Fibroblast of skin of left biceps (primary cell): ENCODE results near the gene ING2.
"Not testable (repeated sequence)": the region's sequence is repeated elsewhere in the genome, so short reads cannot be mapped to it uniquely, and the experiment has no call there.

ENCODE experiments used
- DNase-seq, 2 experiments: peaks; one replicate each; pipeline ENCODE4 v3.0.0-alpha.2; 2013; ENCODE audit warnings: low read depth in 2 of 2

ING2 gene, protein sequence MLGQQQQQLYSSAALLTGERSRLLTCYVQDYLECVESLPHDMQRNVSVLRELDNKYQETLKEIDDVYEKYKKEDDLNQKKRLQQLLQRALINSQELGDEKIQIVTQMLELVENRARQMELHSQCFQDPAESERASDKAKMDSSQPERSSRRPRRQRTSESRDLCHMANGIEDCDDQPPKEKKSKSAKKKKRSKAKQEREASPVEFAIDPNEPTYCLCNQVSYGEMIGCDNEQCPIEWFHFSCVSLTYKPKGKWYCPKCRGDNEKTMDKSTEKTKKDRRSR

DNA sequence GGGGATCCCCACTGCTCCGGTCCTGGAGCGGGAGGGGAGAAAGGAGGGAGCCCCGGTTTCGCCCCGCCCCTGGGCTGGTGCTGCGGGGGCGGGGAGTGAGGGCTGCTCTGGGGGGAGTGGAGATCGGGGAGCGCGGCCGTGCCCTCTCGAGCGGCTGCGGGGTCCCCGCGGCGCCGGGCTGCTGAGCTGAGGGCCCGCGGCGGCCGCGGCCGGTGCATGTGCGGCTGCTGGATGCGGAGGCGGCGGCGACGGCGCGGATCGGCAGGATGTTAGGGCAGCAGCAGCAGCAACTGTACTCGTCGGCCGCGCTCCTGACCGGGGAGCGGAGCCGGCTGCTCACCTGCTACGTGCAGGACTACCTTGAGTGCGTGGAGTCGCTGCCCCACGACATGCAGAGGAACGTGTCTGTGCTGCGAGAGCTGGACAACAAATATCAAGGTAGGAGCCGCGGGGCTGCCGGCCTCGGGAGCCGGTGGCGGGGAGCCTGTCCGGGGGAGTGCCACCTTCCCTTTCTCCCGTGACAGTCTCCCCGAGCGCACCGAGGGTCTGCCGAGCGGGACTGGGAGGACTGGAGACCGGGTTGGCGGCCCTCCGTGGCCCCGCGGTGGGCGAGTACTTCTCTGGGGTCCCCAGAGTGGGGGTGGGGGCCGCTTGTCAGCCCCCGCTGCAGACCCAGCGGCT, at the start of gene ING2:
TSS of gene ING2 (plus strand) at position 129 of the 681 bp plus-strand sequence. CDS start at position 267, 138 bp downstream.
- DNase-seq: peak in 1 of 2 experiments; percentile 40

- no peak for DNase-seq
These were observed 49.2 kb upstream of the ING2 start for GRCh38 chr4:183455431-183456195.

DNA sequence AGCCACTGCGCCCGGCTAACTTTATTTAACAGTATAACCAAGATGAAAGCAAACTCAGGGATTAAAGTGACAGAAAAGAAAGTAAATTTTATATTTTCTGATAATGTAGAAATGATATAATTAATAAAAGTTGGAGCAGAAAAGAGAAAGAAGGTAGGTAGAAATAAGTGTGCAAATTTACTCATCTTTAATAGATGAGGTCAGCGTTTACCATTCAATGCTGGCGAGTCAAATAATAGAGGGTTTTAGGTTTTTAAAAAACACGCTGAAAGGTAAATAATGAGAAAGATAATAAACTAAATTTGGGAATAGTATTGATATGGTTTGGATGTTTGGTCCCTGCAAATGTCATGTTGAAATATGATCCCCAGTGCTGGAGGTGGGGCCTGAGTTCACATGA, 46.9 kb upstream of the ING2 start:
- DNase-seq: no peak

GRCh38 chr4:183463903-183464619, 40.8 kb upstream of the ING2 start:
- DNase-seq: not testable (repeated sequence)

GRCh38 chr4:183465879-183466278, 39.0 kb upstream of the ING2 start:
- DNase-seq: not testable (repeated sequence)

GRCh38 chr4:183467246-183467645, 37.6 kb upstream of the ING2 start:
- DNase-seq: no peak

DNA sequence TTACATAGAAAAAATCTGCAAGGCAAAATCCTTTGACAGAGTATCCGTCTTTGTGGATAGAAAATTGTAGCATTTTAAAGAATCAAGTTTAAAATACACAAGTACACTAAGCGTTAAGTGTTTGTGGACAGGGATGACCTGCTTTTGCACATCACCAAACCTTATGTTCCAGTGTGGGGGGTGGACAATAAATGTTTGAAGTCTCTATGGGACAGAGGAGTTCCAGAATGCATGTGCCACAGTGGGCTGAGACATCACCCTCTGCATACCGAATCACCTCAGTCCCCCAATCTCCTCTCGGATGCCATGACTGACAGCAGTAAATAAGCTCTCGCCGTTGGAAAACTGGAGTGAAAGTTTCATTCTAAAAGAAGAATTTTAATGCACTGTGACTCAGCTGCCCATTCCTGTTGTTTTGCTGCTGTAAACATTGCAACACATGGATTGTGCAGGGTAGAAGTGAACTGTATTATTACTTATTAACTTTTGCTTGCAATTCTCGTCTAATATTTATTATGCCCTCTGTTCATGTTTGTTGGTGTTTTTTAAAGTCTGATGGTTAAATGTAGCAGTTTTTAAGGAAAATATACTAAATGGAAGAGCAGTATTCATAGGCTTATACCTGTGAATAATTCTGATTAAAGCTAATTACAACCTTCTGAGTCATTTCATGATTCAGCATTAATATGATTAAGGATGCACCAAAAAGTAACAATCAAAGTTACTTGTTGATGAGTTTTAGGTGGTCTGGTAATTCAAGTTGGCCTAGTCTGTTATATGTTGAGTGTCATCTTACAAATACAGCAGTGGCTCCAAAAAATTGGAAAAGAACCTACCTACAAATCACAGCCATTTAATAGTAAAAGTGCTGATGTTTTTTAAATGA, 36.4 kb upstream of the ING2 start:
- no peak for DNase-seq

GRCh38 chr4:183469285-183469684, 35.6 kb upstream of the ING2 start:
- no peak for DNase-seq

DNA sequence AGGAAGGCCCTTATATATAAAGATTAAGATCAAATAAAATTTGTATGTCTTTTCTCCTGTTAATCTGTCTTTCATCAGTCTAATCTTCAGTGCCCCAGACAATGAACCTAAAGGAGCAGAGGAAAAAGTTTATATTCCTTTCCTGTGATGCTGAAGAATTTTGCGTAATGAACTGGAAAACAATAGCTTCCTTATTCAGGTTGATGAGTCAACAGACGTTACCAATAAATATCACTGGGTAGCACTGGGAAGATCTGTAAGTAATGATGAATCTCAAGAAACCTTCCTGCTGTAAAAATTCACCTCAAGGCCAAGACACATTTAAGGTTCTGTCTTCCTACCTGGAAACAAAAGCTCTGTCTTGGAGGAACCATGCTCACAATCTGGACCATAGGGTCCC, 34.9 kb upstream of the ING2 start:
- no peak for DNase-seq

GRCh38 chr4:183470821-183471220, 34.0 kb upstream of the ING2 start:
- no peak for DNase-seq

DNA sequence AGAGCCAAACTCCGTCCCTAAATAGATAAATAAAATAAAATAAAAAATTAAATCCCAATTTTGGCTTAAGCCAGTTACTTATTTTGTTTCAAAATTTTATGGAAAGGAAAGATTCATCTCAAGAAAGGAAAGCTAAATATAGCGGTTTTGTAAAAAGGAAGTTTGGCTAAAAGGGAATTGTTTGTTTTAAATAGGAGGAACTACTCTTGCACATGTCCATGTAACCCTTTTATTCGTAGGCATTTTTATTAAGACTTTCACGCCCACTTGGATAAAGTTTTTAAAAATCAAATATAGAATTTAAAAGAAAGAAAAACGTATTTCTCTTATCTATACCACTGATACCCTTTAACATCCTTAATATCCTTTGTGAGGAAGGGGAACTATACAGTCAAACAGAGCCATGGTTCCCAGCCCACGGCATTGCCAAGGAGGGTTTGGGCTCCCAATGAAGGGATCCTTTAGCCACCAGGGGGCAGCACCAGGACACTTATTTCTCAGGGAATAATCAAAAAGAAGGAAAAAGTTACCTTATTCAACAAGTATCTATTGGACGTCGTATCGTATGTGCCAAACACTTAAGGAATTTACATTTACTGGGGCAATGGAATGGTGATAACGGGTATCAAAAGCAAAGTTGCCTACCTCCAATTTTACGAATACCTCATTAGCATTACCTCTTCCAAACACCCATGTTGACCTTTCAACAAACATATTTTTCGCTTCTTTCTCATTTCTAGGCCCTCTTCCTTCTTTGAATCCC, 32.7 kb upstream of the ING2 start:
- DNase-seq: peak; percentile 45 to 46

GRCh38 chr4:183478123-183478522, 26.7 kb upstream of the ING2 start:
- no peak for DNase-seq

DNA sequence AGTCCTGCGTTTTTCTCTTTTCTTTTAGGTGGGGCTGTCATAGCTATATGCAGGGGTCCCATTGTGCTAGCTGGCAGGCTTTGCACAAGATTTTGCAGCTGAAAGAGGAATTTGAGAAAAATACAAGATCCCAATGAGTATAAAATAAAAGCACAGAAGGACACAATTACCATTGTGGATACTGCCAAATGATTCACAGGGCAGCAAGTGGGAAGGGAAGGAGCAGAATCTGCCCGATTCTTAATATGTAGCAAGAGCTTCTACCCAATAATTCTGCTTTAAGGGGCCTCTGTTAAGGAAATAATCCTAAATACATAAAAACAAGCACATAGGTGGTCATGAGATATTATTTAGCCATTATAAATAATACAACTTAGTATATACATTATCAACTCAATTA, 25.9 kb upstream of the ING2 start:
- DNase-seq: no peak

DNA sequence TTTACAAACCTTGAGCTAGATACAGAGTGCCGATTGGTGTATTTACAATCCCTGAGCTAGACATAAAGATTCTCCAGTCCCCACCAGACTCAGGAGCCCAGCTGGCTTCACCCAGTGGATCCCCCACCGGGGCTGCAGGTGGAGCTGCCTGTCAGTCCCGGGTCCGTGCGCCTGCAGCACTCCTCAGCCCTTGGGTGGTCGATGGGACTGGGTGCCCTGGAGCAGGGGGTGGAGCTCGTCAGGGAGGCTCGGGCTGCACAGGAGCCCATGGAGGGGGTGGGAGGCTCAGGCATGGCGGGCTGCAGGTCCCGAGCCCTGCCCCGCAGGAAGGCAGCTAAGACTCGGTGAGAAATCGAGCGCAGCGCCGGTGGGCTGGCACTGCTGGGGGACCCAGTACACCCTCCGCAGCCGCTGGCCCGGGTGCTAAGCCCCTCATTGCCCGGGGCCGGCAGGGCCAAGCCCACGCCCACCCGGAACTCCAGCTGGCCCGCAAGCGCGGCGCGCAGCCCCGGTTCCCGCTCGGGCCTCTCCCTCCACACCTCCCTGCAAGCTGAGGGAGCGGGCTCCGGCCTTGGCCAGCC, 22.3 kb upstream of the ING2 start:
- DNase-seq: not testable (repeated sequence)

- no peak for DNase-seq
These were observed 20.9 kb upstream of the ING2 start for GRCh38 chr4:183483997-183484396.

GRCh38 chr4:183485411-183486160, 19.3 kb upstream of the ING2 start:
- no peak for DNase-seq

DNA sequence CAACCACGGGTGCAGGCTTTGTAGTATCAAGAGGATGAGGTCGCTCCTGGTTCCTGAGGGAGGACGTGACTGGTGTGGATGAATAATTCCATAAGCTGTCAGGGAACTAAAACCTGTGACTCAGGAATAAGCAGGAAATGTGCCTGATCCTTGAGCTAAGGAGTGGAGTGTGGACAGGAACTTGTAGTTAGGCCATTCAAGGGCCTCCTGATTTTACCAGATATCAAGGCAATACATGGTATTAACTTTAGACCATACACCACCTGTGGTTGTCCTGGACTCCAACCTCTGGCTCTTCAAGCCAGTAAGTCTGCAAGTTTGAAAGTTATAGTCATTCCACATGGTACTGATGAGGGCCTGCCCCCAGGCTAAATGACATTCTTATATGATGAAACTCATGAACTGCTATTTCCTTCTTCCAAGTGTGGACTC, 12.1 kb upstream of the ING2 start:
- DNase-seq: no peak

DNA sequence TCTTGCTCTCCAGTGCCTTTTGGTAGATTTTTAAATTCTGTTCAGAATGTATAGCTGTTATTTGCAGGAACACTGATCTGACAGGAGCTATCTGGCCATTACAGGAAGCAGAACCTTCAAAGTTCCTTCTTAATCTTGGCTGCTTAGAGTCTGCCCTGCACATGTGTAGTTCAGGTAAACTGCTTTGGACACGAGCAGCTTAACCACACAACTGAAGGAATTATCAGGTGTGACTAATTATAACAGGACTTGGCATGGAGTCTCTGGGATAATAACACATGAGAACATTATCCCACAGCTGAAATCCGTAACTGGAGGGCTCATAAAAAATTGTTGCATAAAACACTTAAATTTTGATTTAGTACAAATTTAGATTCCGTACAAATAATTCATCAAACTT, 11.6 kb upstream of the ING2 start:
- no peak for DNase-seq

GRCh38 chr4:183495184-183495583, 9.7 kb upstream of the ING2 start:
- no peak for DNase-seq
